HL-60 (cell line): ENCODE results near the gene RHAG.

Experiments
- CTCF ChIP-seq: IDR thresholded peaks from one replicate; pipeline ENCODE4 v1.5.1; 2011; ENCODE audit warnings: low read length, control low read depth, inconsistent platforms; ENCODE audit not compliant: insufficient read depth
- POLR2AphosphoS5 ChIP-seq: IDR thresholded peaks from 2 replicates; pipeline ENCODE4 v1.6.1; 2012; ENCODE audit warnings: low read depth

- no peak for TF ChIP-seq POLR2AphosphoS5
- no peak for TF ChIP-seq CTCF
These were observed 702 bp upstream of the RHAG start for GRCh38 chr6:49637350-49637731.
